GM19372 (cell line): Measurements from ENCODE around the gene IER2.
"Not testable (repeated sequence)": the region's sequence is repeated elsewhere in the genome, so short reads cannot be mapped to it uniquely, and the experiment has no call there.

Experiments used
- ATAC-seq: cut with Tn5 transposase; IDR thresholded peaks from one replicate; pipeline ENCODE4 v1.9.1; 2021; ENCODE audit warnings: mild to moderate bottlenecking, low read depth, moderate library complexity; ENCODE audit not compliant: unreplicated experiment

The IER2 gene

GRCh38 chr19:13138171-13138915 is 11.9 kb upstream of the IER2 start:
- ATAC-seq = no peak

GRCh38 chr19:13138916-13139198 is 11.4 kb upstream of the IER2 start:
- no peak for ATAC-seq

- ATAC-seq = no peak
Observed at GRCh38 chr19:13139633-13140311, 10.4 kb upstream of the IER2 start.

GRCh38 chr19:13146763-13147563 is 3.2 kb upstream of the IER2 start:
- no peak for ATAC-seq

- ATAC-seq = not testable (repeated sequence)
Observed at GRCh38 chr19:13149173-13149627, 1.0 kb upstream of the IER2 start.

- ATAC-seq = no peak
Observed at GRCh38 chr19:13149628-13150186, 504 bp upstream of the IER2 start.

GRCh38 chr19:13150931-13151604 is 857 bp downstream of the IER2 start:
- ATAC-seq = no peak

GRCh38 chr19:13151605-13152355 is 1.6 kb downstream of the IER2 start:
- ATAC-seq = peak; percentile 41

- ATAC-seq = peak; percentile 1
Observed at GRCh38 chr19:13152356-13152973, 2.3 kb downstream of the IER2 start.

GRCh38 chr19:13152974-13153568 is 2.9 kb downstream of the IER2 start:
- ATAC-seq = peak; percentile 29

GRCh38 chr19:13153569-13154240 is 3.5 kb downstream of the IER2 start:
- no peak for ATAC-seq

GRCh38 chr19:13154241-13154778 is 4.1 kb downstream of the IER2 start:
- ATAC-seq = no peak

- ATAC-seq = no peak
Observed at GRCh38 chr19:13154911-13155471, 4.8 kb downstream of the IER2 start.

GRCh38 chr19:13155472-13156359 is 5.5 kb downstream of the IER2 start:
- no peak for ATAC-seq

- no peak for ATAC-seq
Observed at GRCh38 chr19:13159713-13160112, 9.5 kb downstream of the IER2 start.

GRCh38 chr19:13160557-13160956 is 10.3 kb downstream of the IER2 start:
- ATAC-seq = no peak
